HepG2 (cell line): Measurements from ENCODE around the gene TUBB4B. TPM values are rescaled to one million over a fixed set of nuclear protein-coding genes. Genes with fewer than 3 reads are reported as not detected.

Experiments used
- ARID2 ChIP-seq: sonication (generic); formaldehyde crosslinking; IDR thresholded peaks from 2 replicates; pipeline ENCODE4 v1.8.1; 2022; ENCODE audit warnings: mild to moderate bottlenecking, missing genetic modification reagents, borderline replicate concordance
- EHMT2 ChIP-seq: fragments of 200-600 bp; sonication (generic); IDR thresholded peaks from 2 replicates; pipeline ENCODE4 v1.7.0; 2017; ENCODE audit warnings: antibody characterized with exemption, low read depth, low read length, borderline replicate concordance
- IRX3 ChIP-seq: sonication (generic); formaldehyde crosslinking; IDR thresholded peaks from 2 replicates; pipeline ENCODE4 v1.8.1; 2023; ENCODE audit warnings: mild to moderate bottlenecking, low read depth, missing genetic modification reagents, borderline replicate concordance
- MTA1 ChIP-seq: sonication (generic); formaldehyde crosslinking; IDR thresholded peaks from 2 replicates; pipeline ENCODE4 v1.4.0; 2020; ENCODE audit warnings: missing genetic modification reagents, mild to moderate bottlenecking, borderline replicate concordance
- NCOA1 ChIP-seq: sonication (generic); formaldehyde crosslinking; IDR thresholded peaks from 2 replicates; pipeline ENCODE4 v1.9.0; 2021; ENCODE audit warnings: missing genetic modification reagents
- RFXANK ChIP-seq: IDR thresholded peaks from 2 replicates; pipeline ENCODE4 v1.6.1; 2016
- SIN3A ChIP-seq: IDR thresholded peaks from 2 replicates; pipeline ENCODE4 v1.6.1; 2011; ENCODE audit warnings: low read depth, mild to moderate bottlenecking, control low read depth, low read length, borderline replicate concordance
- WIZ ChIP-seq: sonication (generic); formaldehyde crosslinking; IDR thresholded peaks from 2 replicates; pipeline ENCODE4 v1.5.1; 2020; ENCODE audit warnings: mild to moderate bottlenecking, missing genetic modification reagents
- ZFP36 ChIP-seq: fragments of 150-350 bp; IDR thresholded peaks from 2 replicates; pipeline ENCODE4 v1.6.1; 2018; ENCODE audit warnings: borderline replicate concordance, low read length, low read depth; ENCODE audit not compliant: partially characterized antibody
- ZNF136 ChIP-seq: sonication (generic); formaldehyde crosslinking; IDR thresholded peaks from 2 replicates; pipeline ENCODE4 v1.8.1; 2022; ENCODE audit warnings: low read depth, mild to moderate bottlenecking, moderate library complexity, missing genetic modification reagents
- ZNF20 ChIP-seq: sonication (generic); formaldehyde crosslinking; IDR thresholded peaks from 2 replicates; pipeline ENCODE4 v1.4.0; 2020; ENCODE audit warnings: mild to moderate bottlenecking, moderate library complexity, missing genetic modification reagents
- ZNF343 ChIP-seq: sonication (generic); formaldehyde crosslinking; IDR thresholded peaks from 2 replicates; pipeline ENCODE4 v1.4.0; 2020; ENCODE audit warnings: mild to moderate bottlenecking, missing genetic modification reagents
- ZNF547 ChIP-seq: sonication (generic); formaldehyde crosslinking; IDR thresholded peaks from 2 replicates; pipeline ENCODE4 v1.5.1; 2020; ENCODE audit warnings: mild to moderate bottlenecking, missing genetic modification reagents
- ZNF567 ChIP-seq: sonication (generic); formaldehyde crosslinking; IDR thresholded peaks from 2 replicates; pipeline ENCODE4 v1.8.1; 2023; ENCODE audit warnings: mild to moderate bottlenecking, missing genetic modification reagents, borderline replicate concordance
- ZNF614 ChIP-seq: IDR thresholded peaks from 2 replicates; pipeline ENCODE4 v1.6.1; 2018; ENCODE audit warnings: missing biosample characterization, missing genetic modification reagents, inconsistent platforms, borderline replicate concordance
- polyA plus RNA-seq, 8 experiments: library from polyadenylated mRNA; depleted of rRNA in 3 of 8; stranded (reverse) in 7 of 8; unstranded in 1 of 8; fragments of >200 nt; fragmentation: Illumina TruSeq in 4 of 8; extraction: Trizol in 4 of 8; gene quantifications; 2 replicates each; pipeline versions ENCODE4 v1.2.1 to v1.2.3, GENCODE V29; 2011 to 2016; ENCODE audit warnings: low read depth in 4 of 8, missing spikeins in 1 of 8, mixed read lengths in 1 of 8; ENCODE audit not compliant: insufficient read depth in 1 of 8
- total RNA-seq, 5 experiments: library from RNA; depleted of rRNA; stranded (reverse); fragments of >200 nt; fragmentation: Illumina TruSeq; extraction: Trizol; gene quantifications; 2 replicates each; pipeline ENCODE4 v1.2.3, GENCODE V29; 2016; ENCODE audit warnings: low read depth in 1 of 5
- TF ChIP-seq, protein P1 (sequence below): sonication (generic); formaldehyde crosslinking; IDR thresholded peaks from 2 replicates; pipeline ENCODE4 v1.4.0; 2020; ENCODE audit warnings: missing genetic modification reagents
- TF ChIP-seq, protein P2 (sequence below): sonication (generic); formaldehyde crosslinking; IDR thresholded peaks from 2 replicates; pipeline ENCODE4 v1.5.0; 2020; ENCODE audit warnings: missing genetic modification reagents, mild to moderate bottlenecking, borderline replicate concordance
- TF ChIP-seq, protein P3 (sequence below): sonication (generic); formaldehyde crosslinking; IDR thresholded peaks from 2 replicates; pipeline ENCODE4 v1.8.0; 2022; ENCODE audit warnings: mild to moderate bottlenecking, missing genetic modification reagents, moderate library complexity
- TF ChIP-seq, protein P4 (sequence below): sonication (generic); formaldehyde crosslinking; IDR thresholded peaks from 2 replicates; pipeline ENCODE4 v1.9.0; 2021; ENCODE audit warnings: mild to moderate bottlenecking, missing genetic modification reagents

The TUBB4B gene
- total and polyA plus RNA-seq, 2 of the 13 experiments (the other 11 are each of a cell fraction or from before 2014, with no cell fraction given): 182 to 412 TPM

DNA sequence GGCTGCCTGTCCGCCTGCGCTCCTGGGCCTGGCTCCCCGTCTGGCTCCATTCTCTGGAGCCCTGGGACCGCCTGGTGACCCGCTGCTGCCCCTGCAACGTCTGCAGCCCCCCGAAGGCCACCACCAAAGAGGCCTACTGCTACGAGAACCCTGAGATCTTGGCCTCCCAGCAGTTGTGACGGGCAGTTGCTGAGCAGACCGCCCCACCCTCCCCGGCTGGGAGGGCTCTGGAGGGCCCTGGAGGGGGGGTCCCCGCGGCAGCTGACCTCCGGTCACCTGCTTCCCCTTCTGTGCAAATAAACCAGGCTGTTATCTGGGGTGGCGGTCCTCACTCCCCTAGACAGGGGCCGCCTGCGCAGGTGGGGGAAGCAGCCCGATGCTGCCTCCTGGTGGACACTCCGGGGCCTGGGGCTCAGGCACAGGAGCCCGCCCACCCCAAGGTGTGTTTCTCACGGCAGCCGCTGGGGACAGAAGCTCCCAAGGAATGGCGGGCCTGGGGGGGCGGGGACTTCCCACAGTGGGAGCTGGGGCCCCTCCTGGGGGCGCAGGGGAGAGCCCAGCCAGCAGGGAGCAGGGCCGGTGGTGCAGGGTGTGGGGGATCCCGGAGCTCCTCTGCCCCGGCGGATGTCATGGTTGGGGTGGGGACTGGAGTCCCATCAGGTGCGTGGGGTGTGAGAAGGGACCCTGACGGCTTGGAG, 4.7 kb upstream of the TUBB4B start (continued):
- TF ChIP-seq, protein P1, sequence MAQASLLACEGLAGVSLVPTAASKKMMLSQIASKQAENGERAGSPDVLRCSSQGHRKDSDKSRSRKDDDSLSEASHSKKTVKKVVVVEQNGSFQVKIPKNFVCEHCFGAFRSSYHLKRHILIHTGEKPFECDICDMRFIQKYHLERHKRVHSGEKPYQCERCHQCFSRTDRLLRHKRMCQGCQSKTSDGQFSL (CRISPR knock-in tag): peak; percentile 91
- TF ChIP-seq RFXANK (CRISPR knock-in tag) (no peak), ZNF547 (0 out of 2 replicates have a peak, but pooled peaks have one; percentile 7), SIN3A (no peak; the same call in 1 of the 2 replicates), ZNF20 (CRISPR knock-in tag) (no peak), ARID2 (no peak), IRX3 (CRISPR knock-in tag) (no peak), ZNF614 (no peak), ZFP36 (no peak), EHMT2 (no peak), ZNF567 (CRISPR knock-in tag) (no peak; the same call in 1 of the 2 replicates), MTA1 (CRISPR knock-in tag) (no peak; the same call in 1 of the 2 replicates), ZNF343 (CRISPR knock-in tag) (no peak), ZNF136 (CRISPR knock-in tag) (no peak), WIZ (CRISPR knock-in tag) (no peak), NCOA1 (0 out of 2 replicates have a peak, but pooled peaks have one; percentile 49)
- TF ChIP-seq, protein P2, sequence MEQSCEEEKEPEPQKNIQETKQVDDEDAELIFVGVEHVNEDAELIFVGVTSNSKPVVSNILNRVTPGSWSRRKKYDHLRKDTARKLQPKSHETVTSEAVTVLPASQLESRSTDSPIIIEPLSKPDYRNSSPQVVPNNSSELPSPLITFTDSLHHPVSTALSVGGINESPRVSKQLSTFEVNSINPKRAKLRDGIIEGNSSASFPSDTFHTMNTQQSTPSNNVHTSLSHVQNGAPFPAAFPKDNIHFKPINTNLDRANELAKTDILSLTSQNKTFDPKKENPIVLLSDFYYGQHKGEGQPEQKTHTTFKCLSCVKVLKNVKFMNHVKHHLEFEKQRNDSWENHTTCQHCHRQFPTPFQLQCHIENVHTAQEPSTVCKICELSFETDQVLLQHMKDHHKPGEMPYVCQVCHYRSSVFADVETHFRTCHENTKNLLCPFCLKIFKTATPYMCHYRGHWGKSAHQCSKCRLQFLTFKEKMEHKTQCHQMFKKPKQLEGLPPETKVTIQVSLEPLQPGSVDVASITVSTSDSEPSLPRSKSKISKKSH (CRISPR knock-in tag): no peak
- TF ChIP-seq, protein P3, sequence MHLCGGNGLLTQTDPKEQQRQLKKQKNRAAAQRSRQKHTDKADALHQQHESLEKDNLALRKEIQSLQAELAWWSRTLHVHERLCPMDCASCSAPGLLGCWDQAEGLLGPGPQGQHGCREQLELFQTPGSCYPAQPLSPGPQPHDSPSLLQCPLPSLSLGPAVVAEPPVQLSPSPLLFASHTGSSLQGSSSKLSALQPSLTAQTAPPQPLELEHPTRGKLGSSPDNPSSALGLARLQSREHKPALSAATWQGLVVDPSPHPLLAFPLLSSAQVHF (CRISPR knock-in tag): no peak; the same call in 1 of the 2 replicates
- TF ChIP-seq, protein P4, sequence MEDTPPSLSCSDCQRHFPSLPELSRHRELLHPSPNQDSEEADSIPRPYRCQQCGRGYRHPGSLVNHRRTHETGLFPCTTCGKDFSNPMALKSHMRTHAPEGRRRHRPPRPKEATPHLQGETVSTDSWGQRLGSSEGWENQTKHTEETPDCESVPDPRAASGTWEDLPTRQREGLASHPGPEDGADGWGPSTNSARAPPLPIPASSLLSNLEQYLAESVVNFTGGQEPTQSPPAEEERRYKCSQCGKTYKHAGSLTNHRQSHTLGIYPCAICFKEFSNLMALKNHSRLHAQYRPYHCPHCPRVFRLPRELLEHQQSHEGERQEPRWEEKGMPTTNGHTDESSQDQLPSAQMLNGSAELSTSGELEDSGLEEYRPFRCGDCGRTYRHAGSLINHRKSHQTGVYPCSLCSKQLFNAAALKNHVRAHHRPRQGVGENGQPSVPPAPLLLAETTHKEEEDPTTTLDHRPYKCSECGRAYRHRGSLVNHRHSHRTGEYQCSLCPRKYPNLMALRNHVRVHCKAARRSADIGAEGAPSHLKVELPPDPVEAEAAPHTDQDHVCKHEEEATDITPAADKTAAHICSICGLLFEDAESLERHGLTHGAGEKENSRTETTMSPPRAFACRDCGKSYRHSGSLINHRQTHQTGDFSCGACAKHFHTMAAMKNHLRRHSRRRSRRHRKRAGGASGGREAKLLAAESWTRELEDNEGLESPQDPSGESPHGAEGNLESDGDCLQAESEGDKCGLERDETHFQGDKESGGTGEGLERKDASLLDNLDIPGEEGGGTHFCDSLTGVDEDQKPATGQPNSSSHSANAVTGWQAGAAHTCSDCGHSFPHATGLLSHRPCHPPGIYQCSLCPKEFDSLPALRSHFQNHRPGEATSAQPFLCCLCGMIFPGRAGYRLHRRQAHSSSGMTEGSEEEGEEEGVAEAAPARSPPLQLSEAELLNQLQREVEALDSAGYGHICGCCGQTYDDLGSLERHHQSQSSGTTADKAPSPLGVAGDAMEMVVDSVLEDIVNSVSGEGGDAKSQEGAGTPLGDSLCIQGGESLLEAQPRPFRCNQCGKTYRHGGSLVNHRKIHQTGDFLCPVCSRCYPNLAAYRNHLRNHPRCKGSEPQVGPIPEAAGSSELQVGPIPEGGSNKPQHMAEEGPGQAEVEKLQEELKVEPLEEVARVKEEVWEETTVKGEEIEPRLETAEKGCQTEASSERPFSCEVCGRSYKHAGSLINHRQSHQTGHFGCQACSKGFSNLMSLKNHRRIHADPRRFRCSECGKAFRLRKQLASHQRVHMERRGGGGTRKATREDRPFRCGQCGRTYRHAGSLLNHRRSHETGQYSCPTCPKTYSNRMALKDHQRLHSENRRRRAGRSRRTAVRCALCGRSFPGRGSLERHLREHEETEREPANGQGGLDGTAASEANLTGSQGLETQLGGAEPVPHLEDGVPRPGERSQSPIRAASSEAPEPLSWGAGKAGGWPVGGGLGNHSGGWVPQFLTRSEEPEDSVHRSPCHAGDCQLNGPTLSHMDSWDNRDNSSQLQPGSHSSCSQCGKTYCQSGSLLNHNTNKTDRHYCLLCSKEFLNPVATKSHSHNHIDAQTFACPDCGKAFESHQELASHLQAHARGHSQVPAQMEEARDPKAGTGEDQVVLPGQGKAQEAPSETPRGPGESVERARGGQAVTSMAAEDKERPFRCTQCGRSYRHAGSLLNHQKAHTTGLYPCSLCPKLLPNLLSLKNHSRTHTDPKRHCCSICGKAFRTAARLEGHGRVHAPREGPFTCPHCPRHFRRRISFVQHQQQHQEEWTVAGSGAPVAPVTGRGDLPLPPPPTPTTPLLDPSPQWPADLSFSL (CRISPR knock-in tag): no peak
